HepG2 (cell line): ENCODE data around the gene SLC25A51. TPM values are rescaled to one million over a fixed set of nuclear protein-coding genes. Genes with fewer than 3 reads are reported as not detected.

Experiments used
- AFF4 ChIP-seq: sonication (generic); formaldehyde crosslinking; IDR thresholded peaks from 2 replicates; pipeline ENCODE4 v1.4.0; 2020; ENCODE audit warnings: missing genetic modification reagents
- MAF1 ChIP-seq: sonication (generic); formaldehyde crosslinking; IDR thresholded peaks from 2 replicates; pipeline ENCODE4 v1.5.0; 2020; ENCODE audit warnings: missing genetic modification reagents, borderline replicate concordance
- MED1 ChIP-seq: sonication (generic); formaldehyde crosslinking; IDR thresholded peaks from 2 replicates; pipeline ENCODE4 v1.4.0; 2020; ENCODE audit warnings: missing genetic modification reagents
- PAWR ChIP-seq: sonication (generic); formaldehyde crosslinking; IDR thresholded peaks from 2 replicates; pipeline ENCODE4 v1.4.0; 2020; ENCODE audit warnings: missing genetic modification reagents, mild to moderate bottlenecking, borderline replicate concordance
- RORA ChIP-seq: sonication (generic); formaldehyde crosslinking; IDR thresholded peaks from 2 replicates; pipeline ENCODE4 v1.5.0; 2020; ENCODE audit warnings: mild to moderate bottlenecking, missing genetic modification reagents, moderate library complexity
- SSRP1 ChIP-seq: IDR thresholded peaks from 2 replicates; pipeline ENCODE4 v1.6.1; 2016; ENCODE audit warnings: control low read depth
- SYNCRIP ChIP-seq: fragments of 200-400 bp; formaldehyde crosslinking; IDR thresholded peaks from 2 replicates; pipeline ENCODE4 v1.6.1; 2018; ENCODE audit warnings: mild to moderate bottlenecking, low read depth, low read length; ENCODE audit not compliant: insufficient read depth
- TEF ChIP-seq: sonication (generic); formaldehyde crosslinking; IDR thresholded peaks from 2 replicates; pipeline ENCODE4 v1.5.0; 2020; ENCODE audit warnings: missing genetic modification reagents
- ZBTB1 ChIP-seq: sonication (generic); formaldehyde crosslinking; IDR thresholded peaks from 2 replicates; pipeline ENCODE4 v1.4.0; 2020; ENCODE audit warnings: missing genetic modification reagents, borderline replicate concordance
- ZBTB14 ChIP-seq: sonication (generic); formaldehyde crosslinking; IDR thresholded peaks from 2 replicates; pipeline ENCODE4 v1.4.0; 2020; ENCODE audit warnings: missing genetic modification reagents
- ZNF335 ChIP-seq: sonication (generic); formaldehyde crosslinking; IDR thresholded peaks from 2 replicates; pipeline ENCODE4 v1.4.0; 2020; ENCODE audit warnings: missing genetic modification reagents
- ZNF34 ChIP-seq: sonication (generic); formaldehyde crosslinking; IDR thresholded peaks from 2 replicates; pipeline ENCODE4 v1.4.0; 2020; ENCODE audit warnings: mild to moderate bottlenecking, missing genetic modification reagents, borderline replicate concordance
- ZNF792 ChIP-seq: IDR thresholded peaks from 2 replicates; pipeline ENCODE4 v1.6.1; 2016
- polyA plus RNA-seq, 8 experiments: library from polyadenylated mRNA; depleted of rRNA in 3 of 8; stranded (reverse) in 7 of 8; unstranded in 1 of 8; fragments of >200 nt; fragmentation: Illumina TruSeq in 4 of 8; extraction: Trizol in 4 of 8; gene quantifications; 2 replicates each; pipeline versions ENCODE4 v1.2.1 to v1.2.3, GENCODE V29; 2011 to 2016; ENCODE audit warnings: low read depth in 4 of 8, missing spikeins in 1 of 8, mixed read lengths in 1 of 8; ENCODE audit not compliant: insufficient read depth in 1 of 8
- total RNA-seq, 5 experiments: library from RNA; depleted of rRNA; stranded (reverse); fragments of >200 nt; fragmentation: Illumina TruSeq; extraction: Trizol; gene quantifications; 2 replicates each; pipeline ENCODE4 v1.2.3, GENCODE V29; 2016; ENCODE audit warnings: low read depth in 1 of 5
- TF ChIP-seq, protein P1 (sequence below): sonication (generic); formaldehyde crosslinking; IDR thresholded peaks from 2 replicates; pipeline ENCODE4 v1.5.1; 2020; ENCODE audit warnings: mild to moderate bottlenecking, missing genetic modification reagents
- TF ChIP-seq, protein P2 (sequence below): sonication (generic); formaldehyde crosslinking; IDR thresholded peaks from 2 replicates; pipeline ENCODE4 v1.4.0; 2020; ENCODE audit warnings: missing genetic modification reagents, borderline replicate concordance

Gene SLC25A51
- total and polyA plus RNA-seq, 2 of the 13 experiments (the other 11 are each of a cell fraction or from before 2014, with no cell fraction given): 14.6 to 37.7 TPM

- TF ChIP-seq, protein P1, sequence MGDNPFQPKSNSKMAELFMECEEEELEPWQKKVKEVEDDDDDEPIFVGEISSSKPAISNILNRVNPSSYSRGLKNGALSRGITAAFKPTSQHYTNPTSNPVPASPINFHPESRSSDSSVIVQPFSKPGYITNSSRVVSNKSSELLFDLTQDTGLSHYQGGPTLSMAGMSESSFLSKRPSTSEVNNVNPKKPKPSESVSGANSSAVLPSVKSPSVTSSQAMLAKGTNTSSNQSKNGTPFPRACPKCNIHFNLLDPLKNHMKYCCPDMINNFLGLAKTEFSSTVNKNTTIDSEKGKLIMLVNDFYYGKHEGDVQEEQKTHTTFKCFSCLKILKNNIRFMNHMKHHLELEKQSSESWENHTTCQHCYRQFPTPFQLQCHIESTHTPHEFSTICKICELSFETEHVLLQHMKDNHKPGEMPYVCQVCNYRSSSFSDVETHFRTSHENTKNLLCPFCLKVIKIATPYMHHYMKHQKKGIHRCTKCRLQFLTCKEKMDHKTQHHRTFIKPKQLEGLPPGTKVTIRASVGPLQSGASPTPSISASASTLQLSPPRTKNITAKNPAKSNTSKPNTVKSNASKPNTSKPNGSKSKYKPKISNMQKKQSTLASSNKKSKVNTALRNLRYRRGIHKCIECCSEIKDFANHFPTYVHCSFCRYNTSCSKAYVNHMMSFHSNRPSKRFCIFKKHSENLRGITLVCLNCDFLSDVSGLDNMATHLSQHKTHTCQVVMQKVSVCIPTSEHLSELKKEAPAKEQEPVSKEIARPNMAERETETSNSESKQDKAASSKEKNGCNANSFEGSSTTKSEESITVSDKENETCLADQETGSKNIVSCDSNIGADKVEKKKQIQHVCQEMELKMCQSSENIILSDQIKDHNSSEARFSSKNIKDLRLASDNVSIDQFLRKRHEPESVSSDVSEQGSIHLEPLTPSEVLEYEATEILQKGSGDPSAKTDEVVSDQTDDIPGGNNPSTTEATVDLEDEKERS (CRISPR knock-in tag): 0 out of 2 replicates have a peak, but pooled peaks have one; percentile 26
- TF ChIP-seq AFF4 (peak; percentile 80; the same call in 1 of the 2 replicates), SSRP1 (CRISPR knock-in tag) (0 out of 2 replicates have a peak, but pooled peaks have one; percentile 40), PAWR (CRISPR knock-in tag) (no peak), ZNF335 (CRISPR knock-in tag) (peak; percentile 89; the same call in 1 of the 2 replicates), ZNF34 (peak; percentile 43; the same call in 1 of the 2 replicates), ZBTB1 (CRISPR knock-in tag) (no peak), ZBTB14 (CRISPR knock-in tag) (peak; percentile 9; the same call in 1 of the 2 replicates), TEF (no peak), MED1 (CRISPR knock-in tag) (peak; percentile 86), MAF1 (CRISPR knock-in tag) (no peak), RORA (CRISPR knock-in tag) (no peak), ZNF792 (CRISPR knock-in tag) (0 out of 2 replicates have a peak, but pooled peaks have one; percentile 55), SYNCRIP (no peak)
- TF ChIP-seq, protein P2, sequence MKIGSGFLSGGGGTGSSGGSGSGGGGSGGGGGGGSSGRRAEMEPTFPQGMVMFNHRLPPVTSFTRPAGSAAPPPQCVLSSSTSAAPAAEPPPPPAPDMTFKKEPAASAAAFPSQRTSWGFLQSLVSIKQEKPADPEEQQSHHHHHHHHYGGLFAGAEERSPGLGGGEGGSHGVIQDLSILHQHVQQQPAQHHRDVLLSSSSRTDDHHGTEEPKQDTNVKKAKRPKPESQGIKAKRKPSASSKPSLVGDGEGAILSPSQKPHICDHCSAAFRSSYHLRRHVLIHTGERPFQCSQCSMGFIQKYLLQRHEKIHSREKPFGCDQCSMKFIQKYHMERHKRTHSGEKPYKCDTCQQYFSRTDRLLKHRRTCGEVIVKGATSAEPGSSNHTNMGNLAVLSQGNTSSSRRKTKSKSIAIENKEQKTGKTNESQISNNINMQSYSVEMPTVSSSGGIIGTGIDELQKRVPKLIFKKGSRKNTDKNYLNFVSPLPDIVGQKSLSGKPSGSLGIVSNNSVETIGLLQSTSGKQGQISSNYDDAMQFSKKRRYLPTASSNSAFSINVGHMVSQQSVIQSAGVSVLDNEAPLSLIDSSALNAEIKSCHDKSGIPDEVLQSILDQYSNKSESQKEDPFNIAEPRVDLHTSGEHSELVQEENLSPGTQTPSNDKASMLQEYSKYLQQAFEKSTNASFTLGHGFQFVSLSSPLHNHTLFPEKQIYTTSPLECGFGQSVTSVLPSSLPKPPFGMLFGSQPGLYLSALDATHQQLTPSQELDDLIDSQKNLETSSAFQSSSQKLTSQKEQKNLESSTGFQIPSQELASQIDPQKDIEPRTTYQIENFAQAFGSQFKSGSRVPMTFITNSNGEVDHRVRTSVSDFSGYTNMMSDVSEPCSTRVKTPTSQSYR (CRISPR knock-in tag): peak; percentile 47; the same call in 1 of the 2 replicates
Measured at GRCh38 chr9:37903647-37904444, at the start of gene SLC25A51 (continued).
